Measurements from ENCODE around the gene PTPRN.
"Not testable (repeated sequence)": the region's sequence is repeated elsewhere in the genome, so short reads cannot be mapped to it uniquely, and the experiment has no call there.

The PTPRN gene

GRCh38 chr2:219266886-219267285, 42.3 kb downstream of the PTPRN start:
- DNase-seq, result no peak

GRCh38 chr2:219266232-219266631, 43.0 kb downstream of the PTPRN start:
- DNase-seq, result no peak

GRCh38 chr2:219261024-219261855, 48.0 kb downstream of the PTPRN start:
- no peak for DNase-seq

GRCh38 chr2:219258942-219259341, 50.3 kb downstream of the PTPRN start:
- not testable (repeated sequence) for DNase-seq

GRCh38 chr2:219254590-219255201, 54.5 kb downstream of the PTPRN start:
- peak; percentile 35 for DNase-seq

GRCh38 chr2:219253753-219254589, 55.2 kb downstream of the PTPRN start, which contains the start of gene TUBA4A:
TSS of gene TUBA4A (minus strand) at chr2:219253918. CDS start at chr2:219253858, 60 bp downstream.
- DNase-seq, result peak; percentile 80

GRCh38 chr2:219252900-219253752, 56.1 kb downstream of the PTPRN start, which contains the start of gene TUBA4B:
TSS of gene TUBA4B (plus strand) at chr2:219253243. CDS start at chr2:219253408, 165 bp downstream.
- peak; percentile 37 for DNase-seq

- no peak for DNase-seq
These were observed 56.7 kb downstream of the PTPRN start for GRCh38 chr2:219252570-219252899.

GRCh38 chr2:219252084-219252483, 57.1 kb downstream of the PTPRN start:
- DNase-seq, result peak; percentile 28

- no peak for DNase-seq
These were observed 57.5 kb downstream of the PTPRN start for GRCh38 chr2:219251656-219252055.

GRCh38 chr2:219250049-219250781, 59.0 kb downstream of the PTPRN start:
- no peak for DNase-seq

GRCh38 chr2:219249203-219249980, 59.8 kb downstream of the PTPRN start:
- no peak for DNase-seq

- no peak for DNase-seq
These were observed 60.4 kb downstream of the PTPRN start for GRCh38 chr2:219248845-219249202.

- DNase-seq, result no peak
These were observed 61.2 kb downstream of the PTPRN start for GRCh38 chr2:219247678-219248642.

- DNase-seq, result no peak
These were observed 62.6 kb downstream of the PTPRN start for GRCh38 chr2:219246559-219246958.

GRCh38 chr2:219245899-219246230, 63.3 kb downstream of the PTPRN start:
- no peak for DNase-seq

- peak; percentile 84 for DNase-seq
These were observed 63.9 kb downstream of the PTPRN start, which contains the start of the genes GLB1L and STK16 for GRCh38 chr2:219245148-219245898. TSS of gene GLB1L (minus strand) at chr2:219245444. CDS start at chr2:219243573, 1,871 bp downstream. TSS of gene STK16 (plus strand) at chr2:219245479. CDS start at chr2:219246000, 521 bp downstream.

GRCh38 chr2:219244789-219245147, 64.4 kb downstream of the PTPRN start:
- no peak for DNase-seq

GRCh38 chr2:219243291-219243761, 65.9 kb downstream of the PTPRN start:
- no peak for DNase-seq

Measured in NCI-H146 (cell line).